Kasumi-1 (cell line): Measurements from ENCODE around the gene ZNF425.
A peak's percentile ranks its signal among the peaks of the same experiment; 100 is the strongest.
"Not testable (repeated sequence)": the region's sequence is repeated elsewhere in the genome, so short reads cannot be mapped to it uniquely, and the experiment has no call there.

ENCODE experiments used
- DNase-seq, 2 experiments: peaks; one replicate each; lab custom pipeline; 2025; lab: John Stamatoyannopoulos, UW

Gene ZNF425

DNA sequence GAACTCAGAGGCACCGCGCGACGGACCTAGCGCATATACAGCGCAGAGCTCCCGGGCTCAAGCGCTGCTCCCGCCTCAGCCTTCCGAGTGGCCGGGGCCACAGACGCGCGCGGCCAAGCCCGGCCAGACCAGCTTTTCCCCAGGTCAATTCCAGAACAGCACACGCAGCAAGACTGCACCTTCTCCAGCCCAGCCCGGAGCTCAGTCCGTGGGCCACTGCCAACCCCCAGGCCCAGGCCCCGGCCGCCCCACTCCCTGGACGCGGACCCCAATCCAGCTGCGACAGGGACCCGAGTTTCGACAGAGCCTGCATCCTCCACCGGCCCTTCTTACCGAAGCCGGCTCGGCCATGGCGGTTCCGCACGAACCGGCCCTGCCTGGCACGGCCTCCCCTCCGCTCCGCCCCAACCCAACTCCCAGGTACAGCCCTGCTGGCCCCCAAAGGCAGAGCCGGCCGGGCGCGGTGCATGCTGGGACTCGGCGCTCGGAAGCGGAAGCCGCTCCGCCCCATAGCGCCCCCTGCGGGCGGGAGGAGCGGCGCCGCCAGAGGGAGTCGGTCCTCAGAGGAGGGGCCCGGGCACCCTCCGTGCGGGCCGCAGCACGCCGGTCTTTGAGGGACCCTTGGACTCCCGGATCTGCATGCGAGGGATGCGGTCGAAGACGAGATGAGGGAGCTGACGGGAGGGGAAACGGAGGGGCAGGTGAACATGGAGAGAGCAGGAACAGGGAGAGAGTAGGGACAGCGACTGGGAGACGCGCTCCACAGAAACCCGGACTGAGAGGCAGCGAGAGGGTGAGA lies at the start of gene ZNF425:
ZNF425 (minus strand) TSS at position 462 of the 799 bp plus-strand sequence; CDS start at position 351, 111 bp downstream.
- peak; percentile 75 to 79 for DNase-seq

DNA sequence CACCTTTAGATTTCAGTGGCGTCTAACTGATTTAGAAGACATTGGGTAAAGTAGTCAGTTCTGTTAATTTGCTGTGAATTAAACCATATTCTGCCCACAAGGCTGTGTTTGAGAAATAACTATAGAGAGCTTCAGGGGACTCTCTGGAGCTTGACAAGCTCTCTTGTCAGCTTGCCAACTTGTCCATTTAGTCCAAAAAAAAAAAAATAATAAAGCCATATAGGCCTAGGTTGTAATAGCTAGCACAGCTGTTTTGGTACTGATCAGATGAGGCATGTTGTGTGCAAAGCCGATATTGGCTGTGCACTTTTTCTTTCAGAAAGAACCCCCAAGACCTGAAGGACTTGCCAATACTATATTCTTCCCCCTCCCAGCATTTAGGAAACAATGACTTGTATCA lies 49.0 kb upstream of the ZNF425 start:
- DNase-seq = no peak

- no peak for DNase-seq
Measured at GRCh38 chr7:149172534-149172920, 46.4 kb upstream of the ZNF425 start.

DNA sequence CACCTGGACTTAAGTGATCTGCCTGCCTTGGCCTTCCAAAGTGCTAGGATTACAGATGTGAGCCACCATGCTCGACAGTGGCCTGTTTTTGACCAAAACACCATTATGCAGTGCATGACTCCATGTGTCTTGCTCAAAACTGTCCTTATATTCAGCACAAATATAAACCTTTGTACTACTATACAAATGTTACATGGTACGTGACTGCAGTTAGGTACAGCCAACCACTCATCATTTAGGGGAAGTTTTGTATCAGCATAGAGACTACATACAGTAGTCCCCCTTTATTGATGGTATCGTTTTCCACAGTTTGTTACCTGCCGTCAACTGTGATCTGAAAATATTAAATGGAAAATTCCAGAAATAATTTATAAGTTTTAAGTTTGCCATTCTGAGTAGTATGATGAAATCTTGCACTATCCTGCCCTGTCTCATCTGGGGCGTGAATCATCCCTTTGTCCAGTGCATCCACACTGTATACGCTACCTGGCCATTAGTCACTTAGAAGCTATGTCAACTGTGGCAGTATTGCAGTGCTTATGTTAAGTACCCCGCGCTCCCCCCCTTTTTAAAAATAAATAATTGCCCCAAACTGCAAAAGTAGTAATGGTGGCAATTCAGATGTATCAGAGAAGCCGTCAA lies 45.9 kb upstream of the ZNF425 start:
- no peak for DNase-seq

DNA sequence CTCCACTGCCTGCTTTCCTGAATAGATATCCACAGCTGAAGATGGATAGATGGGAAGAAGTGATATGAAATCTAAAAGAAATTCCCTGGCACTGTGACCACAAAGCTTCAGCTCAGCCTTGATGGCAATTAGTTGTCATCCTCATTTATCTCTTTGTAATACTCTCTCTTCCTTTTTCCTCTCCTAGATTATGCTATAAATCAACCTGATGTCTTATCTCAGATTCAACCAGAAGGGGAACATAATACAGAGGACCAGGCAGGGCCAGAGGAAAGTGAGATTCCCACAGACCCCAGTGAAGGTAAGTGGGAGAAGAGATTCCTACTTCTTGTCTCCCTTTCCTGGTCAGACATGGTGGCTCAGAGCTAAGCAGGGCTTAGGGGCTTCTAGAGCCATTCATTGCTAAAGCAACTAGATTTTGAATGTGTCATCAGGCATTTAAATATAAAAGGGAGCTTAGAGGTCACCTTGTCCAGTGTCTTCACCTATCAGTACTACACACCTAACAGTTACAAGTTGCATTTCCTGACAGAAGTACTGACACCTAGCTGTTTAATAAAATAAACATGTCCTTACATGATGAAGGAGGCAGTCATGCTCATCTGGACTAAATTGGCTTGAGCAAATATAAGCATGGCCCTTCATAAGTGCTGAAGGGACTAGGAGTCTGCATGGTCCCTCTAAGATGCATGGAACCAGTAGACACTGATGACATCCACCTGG lies 40.7 kb upstream of the ZNF425 start:
- no peak for DNase-seq

DNA sequence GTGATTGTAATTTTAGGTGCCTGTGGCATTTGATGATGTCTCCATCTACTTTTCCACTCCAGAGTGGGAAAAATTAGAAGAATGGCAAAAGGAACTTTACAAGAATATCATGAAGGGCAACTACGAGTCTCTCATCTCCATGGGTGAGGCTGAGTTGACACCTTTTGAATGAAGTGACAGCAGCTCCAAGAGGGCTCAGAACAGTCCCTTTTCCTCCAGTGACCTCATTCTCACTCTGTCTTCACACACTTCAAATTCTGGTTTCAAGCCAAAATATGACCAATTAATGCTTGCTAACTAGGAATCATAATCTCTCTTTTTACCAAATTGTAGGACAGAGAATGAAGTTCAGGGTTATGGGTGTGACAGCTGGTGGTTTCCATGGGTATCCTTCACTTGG lies 40.0 kb upstream of the ZNF425 start:
- no peak for DNase-seq

GRCh38 chr7:149161241-149161848 lies 35.2 kb upstream of the ZNF425 start:
- DNase-seq = no peak

DNA sequence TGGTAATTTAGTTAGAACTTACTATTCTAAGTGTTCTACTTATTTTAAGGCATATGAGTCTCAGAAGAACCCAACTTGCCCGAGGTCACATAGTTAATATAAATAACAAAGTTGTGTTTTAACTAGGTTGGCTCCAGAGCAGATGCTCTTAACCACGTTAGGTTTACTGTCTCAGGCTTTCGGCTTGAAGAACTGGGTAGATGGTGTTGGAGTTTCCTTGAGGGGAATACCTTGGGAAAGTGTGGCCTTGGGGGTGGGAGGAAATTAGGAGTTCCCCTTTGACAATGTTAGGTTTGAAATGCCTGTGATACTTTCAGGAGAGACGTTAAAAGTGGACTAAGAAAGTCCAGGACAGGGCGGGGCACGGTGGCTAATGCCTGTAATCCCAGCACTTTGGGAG lies 30.8 kb upstream of the ZNF425 start:
- DNase-seq = no peak

DNA sequence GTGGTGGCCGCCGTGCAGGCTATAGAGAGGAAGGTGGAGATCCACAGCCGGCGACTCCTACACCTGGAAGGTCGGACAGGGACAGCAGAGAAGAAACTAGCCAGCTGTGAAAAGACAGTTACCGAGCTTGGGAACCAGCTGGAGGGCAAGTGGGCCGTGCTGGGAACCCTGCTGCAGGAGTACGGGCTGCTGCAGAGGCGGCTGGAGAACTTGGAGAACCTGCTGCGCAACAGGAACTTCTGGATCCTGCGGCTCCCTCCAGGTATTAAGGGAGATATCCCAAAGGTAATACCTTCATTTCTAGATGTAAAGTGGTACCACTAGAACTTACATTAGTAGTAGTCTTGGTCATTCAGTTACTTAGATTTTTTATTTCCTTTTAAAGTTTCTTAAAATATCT lies 27.9 kb upstream of the ZNF425 start:
- DNase-seq = no peak

DNA sequence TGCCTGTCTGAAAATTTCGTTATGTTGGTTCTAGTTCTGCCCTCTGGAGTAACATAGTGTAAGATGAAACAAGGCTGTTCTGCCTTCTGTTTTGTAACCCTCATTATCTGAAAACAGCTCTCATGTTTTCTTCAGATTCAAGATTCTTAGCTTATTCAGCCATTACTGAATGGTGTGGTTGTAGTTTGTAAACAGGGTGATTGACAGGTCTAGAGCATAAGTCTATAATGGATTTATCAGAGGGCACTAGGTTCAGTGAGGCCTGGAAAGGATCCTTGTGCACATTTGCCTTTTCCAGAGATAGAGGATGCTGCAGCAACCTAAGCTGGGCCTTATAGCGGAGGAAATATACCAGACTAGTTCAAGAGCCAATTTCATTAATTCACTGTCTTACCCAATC lies 27.2 kb upstream of the ZNF425 start:
- no peak for DNase-seq

DNA sequence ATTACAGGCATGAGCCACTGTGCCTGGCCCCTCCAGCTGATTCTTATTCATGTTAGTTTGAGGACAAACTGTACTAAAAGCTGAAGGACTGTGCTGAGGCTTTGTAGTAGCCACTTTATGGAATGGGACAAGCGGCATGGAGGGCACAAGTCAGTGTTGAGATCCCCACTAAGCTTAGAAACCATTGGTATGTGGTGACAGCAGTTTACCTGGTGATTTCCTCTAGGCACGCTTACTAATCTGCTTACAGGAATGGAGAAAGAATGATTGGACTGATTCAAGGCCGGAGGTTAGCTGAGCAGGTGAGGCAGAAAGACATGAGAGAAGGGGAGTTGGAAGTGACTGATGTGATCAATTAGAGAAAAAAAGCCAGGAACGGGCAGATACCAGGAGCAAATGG lies 24.9 kb upstream of the ZNF425 start:
- DNase-seq = no peak

GRCh38 chr7:149147752-149148653 lies 21.9 kb upstream of the ZNF425 start:
- DNase-seq = peak; percentile 14 to 37

GRCh38 chr7:149147072-149147751 lies 21.1 kb upstream of the ZNF425 start, which contains the start of gene ZNF398:
Gene ZNF398 (plus strand): TSS chr7:149147453. CDS start chr7:149147743, 290 bp downstream.
- DNase-seq = peak; percentile 73 to 78

- no peak for DNase-seq
Measured at GRCh38 chr7:149145031-149145845, 19.1 kb upstream of the ZNF425 start.

GRCh38 chr7:149144436-149144922 lies 18.4 kb upstream of the ZNF425 start:
- not testable (repeated sequence) for DNase-seq

- no peak for DNase-seq
Measured at GRCh38 chr7:149141893-149142292, 15.8 kb upstream of the ZNF425 start.

DNA sequence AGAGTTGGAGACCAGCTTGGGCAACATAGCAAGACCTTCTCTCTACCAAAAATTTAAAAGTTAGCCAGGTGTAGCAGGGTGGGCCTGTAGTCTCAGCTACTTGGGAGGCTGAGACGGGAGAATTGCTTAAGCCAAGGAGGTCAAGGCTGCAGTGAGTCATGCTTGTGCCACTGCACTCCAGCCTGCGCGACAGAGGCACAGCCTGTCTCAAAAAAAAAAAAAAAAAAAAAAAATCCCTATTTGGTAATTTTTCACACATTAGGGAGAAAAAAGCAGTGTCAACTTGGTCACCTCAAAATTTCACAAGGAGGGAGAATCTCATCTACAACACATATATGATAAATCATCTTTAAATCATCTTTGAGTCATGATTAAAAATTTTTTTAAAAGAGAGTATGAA lies 14.7 kb upstream of the ZNF425 start:
- DNase-seq = no peak

GRCh38 chr7:149136118-149136517 lies 10.0 kb upstream of the ZNF425 start:
- DNase-seq = no peak

DNA sequence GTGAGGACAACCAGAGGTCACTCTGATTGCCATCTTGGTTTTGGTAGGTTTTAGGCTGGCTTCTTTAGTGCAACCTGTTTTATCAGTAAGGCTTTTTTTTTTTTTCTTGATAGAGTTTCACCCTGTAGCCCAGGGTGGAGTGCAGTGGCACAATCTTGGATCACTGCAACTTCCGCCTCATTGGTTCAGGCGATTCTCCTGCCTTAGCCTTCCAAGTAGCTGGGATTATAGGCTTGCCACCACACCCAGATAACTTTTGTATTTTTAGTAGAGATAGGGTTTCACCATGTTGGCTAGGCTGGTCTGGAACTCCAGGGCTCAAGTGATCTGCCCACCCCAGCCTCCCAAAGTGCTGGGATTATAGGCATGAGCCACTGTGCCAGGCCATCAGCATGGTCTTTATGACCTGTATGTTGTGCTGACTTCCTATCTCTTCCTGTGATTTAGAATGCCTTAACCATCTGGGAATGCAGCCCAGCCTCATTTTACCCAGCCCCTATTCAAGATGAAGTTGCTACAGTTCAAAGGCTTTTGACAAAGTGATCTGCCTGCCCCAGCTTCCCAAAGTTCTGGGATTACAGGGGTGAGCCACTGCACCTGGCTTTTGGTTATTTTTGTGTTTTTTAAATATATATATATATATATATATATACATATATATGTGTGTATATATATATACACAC lies 7.0 kb upstream of the ZNF425 start:
- DNase-seq = no peak
